HG03064 (cell line): ENCODE data around the gene SUN3.
"Not testable (repeated sequence)": the region's sequence is repeated elsewhere in the genome, so short reads cannot be mapped to it uniquely, and the experiment has no call there.

ENCODE experiments used
- ATAC-seq: cut with Tn5 transposase; IDR thresholded peaks from one replicate; pipeline ENCODE4 v1.9.1; 2021; ENCODE audit warnings: low read depth; ENCODE audit not compliant: unreplicated experiment

Gene SUN3

DNA sequence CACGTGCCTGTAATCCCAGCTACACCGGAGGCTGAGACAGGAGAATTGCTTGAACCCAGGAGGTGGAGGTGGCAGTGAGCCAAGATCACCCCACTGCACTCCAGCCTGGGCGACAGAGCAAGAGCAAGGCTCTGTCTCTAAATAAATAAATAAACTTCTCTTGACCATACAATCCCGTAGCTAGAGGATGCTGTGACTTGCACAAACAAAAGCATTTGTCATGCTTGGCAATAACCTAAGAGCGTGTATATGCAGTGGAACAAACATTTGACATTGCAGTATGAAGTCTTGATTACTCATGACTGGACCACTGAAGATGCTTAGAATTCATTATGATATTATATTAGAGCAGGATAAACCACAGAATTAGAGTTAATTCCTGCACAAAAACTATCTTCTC, 5.0 kb upstream of the SUN3 start:
- no peak for ATAC-seq

DNA sequence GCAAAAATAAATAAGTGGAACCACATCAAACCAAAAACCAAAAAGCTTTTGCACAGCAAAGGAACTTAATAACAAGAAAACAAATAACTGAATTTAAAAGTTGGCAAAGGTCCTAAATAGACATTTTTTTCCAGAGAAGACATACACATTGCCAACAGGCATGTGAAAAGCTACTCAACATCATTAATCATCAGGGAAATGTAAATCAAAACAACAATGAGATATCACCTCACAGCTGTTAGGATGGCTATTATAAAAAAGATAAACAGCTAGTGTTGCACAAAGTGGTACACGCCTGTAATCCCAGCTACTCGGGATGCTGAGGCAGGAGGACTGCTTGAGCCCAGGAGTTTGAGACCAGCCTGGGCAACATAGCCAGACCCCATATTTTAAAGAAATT, 2.2 kb upstream of the SUN3 start:
- ATAC-seq = no peak

DNA sequence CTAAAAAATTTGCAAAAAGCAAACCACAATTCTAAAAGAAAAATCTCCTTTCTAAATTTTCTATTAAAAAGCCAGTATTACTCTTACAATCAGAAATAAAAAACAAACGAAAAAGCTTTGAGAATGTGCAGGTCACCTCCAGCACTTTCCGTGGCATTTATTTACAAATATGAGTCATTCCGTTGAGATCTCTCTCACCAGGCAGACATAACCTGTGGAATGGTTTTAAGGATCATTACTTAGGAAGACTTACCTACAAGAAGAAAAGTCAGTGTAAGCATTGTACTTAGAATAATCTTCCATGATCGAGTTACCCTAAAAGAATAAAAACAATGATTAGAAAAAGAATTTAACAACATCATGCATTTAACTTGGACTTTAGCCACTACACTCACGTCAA, 3.3 kb downstream of the SUN3 start:
- no peak for ATAC-seq

DNA sequence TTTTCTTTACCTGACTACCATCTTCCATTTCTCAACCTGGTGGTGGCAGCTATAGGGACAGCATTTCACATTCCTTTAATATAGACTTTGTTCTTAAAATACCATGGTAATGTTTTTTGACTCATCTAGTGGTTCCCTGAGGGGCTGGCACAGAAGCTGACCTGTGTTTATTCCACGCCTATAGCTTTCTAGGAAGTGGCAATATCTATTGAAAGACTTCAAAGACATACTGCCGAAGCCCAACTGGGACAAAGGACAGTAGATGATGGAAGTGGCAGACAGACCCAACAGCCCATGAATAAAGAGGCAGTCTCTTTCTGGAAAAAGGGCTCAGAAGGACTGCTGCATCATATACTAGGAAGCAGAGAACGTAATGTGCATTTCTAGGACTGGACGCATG, 11.2 kb downstream of the SUN3 start:
- ATAC-seq = no peak

DNA sequence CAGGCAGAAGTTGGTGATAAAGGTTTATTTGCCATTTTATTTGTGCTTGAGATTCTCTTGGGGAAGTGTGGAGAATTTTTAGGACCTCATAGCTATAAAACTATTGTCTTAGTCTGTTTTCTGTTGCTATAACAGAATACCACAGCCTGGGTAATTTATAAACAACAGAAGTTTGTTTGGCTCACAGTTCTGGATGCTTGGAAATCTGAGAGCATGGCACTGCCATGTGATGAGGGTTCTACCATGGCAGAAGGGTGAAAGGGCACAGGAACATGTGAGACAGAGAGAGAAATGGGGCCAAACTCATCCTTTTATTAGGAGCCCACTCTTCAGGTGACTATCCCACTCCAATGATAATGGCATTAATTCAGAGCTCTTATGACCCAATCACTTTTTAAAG, 12.3 kb downstream of the SUN3 start:
- ATAC-seq = no peak

DNA sequence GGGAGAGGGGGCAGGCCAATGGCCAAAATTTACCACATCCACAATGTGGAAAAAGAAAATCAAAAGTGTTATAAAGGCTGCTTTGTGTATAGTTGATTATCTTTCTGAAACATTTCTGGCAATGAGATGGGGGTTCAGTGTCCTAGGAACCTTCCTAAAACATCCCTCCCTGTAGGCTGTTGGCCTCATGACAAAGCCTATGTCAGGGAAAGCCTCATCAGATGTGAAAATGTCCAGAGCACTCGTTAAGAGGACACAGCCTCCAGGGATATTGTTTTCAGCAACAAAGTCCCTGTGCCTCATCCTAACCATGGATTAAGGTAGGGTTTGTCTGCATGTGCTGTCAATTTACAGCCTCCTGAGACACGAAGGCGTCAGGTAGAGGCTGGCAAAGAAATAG, 17.0 kb downstream of the SUN3 start:
- ATAC-seq = no peak

DNA sequence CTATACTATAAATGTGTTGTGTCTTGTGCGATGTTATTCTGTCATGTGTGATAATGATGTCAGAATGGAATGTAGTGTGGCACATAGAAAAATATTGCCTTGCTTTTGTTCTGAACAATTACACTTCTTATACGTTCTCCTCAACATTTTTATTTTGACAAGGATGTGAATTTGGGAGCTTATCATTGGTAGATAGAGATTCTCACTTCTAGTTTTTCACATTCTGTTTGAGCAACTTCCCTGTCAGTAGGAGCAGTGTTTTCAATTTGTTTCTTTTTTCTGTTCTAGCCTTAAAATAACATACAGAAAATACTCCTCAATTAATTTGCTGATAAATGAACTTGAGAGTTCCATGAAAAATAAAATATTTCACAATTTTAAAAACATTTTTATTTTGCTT, 17.6 kb downstream of the SUN3 start:
- no peak for ATAC-seq

DNA sequence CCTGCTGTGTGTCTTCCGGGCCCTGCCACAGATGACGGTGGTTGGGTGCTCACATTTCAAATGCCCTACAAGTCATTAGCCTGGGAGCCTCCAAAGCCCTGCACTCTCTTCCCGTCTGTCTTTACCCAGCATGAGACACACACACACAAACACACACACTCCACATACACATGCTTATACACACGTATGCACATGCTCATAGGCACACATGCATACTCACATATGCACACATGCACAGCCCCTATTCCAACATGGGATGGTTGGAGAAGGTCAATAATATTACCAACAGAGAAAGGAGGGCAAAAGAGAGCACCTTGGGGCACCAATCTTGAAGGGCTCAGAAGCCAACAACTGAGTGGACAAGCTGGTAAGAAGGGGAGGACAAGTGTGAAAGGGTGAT, 19.0 kb downstream of the SUN3 start:
- no peak for ATAC-seq

DNA sequence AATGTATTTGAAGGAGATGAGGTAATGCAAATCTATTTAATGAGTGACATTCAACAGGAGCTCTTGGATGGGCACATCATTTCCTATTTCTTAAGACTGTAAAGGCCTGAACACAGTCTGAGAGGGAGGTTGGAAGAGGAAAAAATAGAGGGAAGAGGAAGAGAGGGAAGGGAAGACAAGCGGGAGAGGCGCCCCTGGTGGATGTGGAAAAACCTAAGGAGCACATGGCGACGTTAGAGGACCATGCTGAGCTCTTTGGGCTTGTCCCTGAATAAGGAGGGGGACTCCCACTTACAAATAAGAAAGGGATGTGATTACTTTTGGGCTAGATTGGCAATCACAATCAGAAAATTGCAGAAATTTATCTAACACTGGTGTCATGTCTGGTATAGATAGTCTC, 19.6 kb downstream of the SUN3 start:
- no peak for ATAC-seq

DNA sequence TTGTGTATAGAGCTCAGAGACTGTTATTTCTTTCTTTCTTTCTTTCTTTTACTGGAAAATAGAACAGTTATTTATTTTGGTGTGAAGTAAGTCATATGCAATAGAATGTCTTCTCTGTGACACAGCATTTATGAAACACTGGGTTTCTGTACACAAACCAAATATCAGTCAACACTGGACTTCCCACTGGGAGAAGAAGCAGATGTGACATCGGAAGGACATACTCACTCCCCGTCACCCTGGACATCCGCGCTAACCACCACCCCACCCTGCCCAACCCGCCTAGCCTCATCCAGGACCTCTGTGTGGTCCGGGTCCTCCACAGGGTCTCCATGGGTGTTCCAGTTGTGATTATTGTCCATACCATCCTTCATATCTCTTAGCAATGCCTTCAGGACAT, 22.0 kb downstream of the SUN3 start:
- ATAC-seq = no peak

DNA sequence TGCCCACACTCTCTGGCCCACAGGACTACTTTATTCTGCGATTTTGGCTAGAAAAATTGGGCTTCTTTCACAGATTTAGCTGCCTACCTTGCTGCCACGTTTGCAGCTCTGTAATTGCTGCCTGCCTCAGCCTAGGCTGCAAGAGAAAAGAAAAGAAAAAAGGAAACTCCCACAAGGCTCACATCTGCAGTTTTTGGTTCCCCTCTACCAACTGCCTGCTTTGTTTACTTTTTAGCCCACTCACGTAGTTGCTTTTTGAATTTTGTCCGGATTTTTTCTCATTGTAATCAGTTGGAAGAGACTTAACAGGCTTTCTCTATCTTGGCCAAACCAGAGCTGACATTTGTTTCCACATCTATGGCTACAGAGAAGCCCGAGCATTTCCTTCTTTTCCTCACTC, 24.3 kb downstream of the SUN3 start:
- no peak for ATAC-seq

DNA sequence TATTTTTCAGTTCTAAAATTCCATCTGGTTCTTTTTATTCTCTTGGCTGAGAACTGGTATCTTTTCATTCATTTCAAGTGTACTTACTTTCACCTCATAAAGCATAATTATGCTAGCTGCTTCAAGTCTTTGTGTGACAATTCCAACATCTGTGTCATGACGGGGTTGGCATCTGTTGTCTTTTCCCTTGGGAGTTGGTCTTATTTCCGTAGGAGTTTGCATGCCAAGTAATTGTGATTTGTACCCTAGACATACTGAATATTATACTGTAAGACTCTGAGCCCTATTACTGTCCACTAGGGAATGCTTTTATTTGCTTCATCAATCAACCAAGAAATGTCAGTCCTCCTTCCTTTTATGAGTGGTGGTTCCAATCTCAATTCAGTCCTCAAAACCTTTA, 24.9 kb downstream of the SUN3 start:
- ATAC-seq = no peak

DNA sequence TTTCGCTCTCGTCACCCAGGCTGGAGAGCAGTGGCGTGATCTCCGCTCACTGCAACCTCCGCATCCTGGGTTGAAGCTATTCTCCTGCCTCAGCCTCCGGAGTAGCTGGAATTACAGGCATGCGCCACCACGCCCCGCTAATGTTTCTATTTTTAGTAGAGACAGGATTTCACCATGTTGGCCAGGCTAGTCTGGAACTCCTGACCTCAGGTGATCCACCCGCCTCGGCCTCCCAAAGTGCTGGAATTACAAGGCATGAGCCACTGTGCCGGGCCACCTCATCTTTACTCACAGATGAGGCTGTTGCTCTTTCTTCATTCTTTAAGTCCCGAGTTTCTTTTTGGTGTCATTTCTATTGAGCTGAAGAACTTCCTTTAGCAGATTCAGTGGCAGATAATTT, 28.7 kb downstream of the SUN3 start:
- not testable (repeated sequence) for ATAC-seq

DNA sequence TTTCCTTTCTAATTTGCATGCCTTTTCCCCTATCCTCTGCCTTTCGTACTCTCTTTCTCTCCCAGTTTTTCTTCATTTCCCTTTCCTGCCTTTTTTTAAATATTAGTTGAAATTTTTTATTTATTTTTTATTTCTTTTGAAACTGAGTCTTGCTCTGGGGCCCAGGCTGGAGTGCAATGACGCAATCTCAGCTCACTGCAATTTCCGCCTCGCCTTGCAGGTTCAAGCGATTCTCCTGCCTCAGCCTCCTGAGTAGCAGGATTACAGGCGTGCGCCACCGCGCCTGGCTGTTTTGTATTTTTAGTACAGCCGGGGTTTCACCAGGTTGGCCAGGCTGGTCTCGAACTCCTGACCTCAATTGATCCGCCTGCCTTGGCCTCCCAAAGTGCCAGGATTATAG, 29.5 kb downstream of the SUN3 start:
- ATAC-seq = no peak

DNA sequence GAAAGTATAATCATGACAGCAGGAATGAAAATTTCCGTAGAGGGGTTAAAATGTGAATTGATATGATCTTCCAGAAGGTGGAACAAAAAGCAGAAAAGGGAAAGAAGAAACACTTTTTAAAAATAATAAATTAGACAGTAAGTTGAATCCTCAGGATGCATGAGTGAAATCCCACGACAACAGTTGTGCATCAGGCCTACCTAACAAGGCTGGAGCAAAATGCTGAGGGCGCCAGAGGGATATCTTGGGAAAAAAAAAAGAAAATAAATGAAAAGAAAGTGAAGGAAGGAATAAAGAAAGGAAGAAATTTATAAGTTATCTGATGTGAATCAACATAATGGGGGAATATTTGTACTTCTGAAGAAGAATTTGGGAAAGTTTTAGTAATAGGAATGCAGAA, 36.5 kb downstream of the SUN3 start:
- no peak for ATAC-seq

DNA sequence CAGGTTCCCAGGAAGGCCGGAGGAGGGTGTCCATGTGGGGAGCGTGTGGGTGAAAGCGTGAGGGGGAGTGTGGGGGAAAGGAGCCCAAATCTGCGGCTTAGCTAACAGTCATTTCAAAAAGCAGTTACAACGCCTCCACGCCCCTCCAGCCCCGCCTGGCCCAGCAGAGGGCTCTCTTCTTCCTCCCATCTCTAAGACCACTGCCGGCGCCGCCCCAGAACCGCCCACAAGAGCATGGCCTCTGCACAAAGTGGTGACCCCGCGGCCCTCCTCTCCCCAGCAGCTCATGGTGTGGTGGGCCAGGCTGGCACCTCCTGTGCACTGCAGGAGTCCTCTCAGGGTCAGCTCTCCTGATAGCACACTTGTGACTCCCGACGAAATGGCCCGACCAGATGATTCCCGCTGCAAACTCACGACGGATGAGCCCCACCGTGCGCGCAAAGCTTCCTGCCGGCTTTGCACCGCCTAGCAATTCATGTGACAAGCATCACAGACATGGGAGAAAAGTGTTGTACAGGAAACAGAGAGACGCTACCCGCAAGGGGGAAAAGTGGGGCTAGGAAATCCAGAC, 37.1 kb downstream of the SUN3 start:
- peak; percentile 99 for ATAC-seq

DNA sequence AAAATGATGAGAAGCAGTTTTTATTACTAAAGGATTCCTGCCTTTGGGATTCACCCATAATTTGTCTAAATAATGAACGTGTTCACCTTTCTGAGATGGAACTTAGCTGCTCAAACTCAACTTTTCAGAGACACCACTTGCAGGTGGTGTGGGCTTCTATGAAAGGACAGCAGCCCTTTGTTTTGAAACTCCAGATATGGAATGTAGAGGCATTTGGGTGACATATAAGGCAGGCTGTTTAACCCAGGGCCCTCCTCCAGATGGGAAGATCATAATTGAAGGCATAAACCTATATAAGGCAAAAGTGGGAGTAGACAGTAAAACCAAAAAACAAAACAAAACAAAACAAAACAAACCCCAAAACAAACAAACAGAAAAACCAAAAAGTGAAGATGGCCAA, 37.6 kb downstream of the SUN3 start:
- no peak for ATAC-seq

DNA sequence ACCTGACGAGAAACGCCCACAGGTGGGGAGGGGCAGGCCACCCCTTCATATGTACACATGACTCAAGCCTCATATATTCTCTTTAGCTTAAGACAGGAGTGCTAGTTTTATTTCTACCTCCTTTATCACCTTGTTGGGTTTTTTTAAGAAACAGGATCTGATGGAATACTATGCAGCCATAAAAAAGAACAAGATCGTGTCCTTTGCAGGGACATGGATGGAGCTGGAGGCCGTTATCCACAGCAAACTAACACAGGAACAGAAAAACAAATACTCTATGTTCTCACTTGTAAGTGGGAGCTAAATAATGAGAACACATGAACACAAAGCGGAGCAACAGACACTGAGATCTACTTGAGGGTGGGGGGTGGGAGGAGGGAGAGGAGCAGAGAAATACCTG, 38.3 kb downstream of the SUN3 start:
- no peak for ATAC-seq

DNA sequence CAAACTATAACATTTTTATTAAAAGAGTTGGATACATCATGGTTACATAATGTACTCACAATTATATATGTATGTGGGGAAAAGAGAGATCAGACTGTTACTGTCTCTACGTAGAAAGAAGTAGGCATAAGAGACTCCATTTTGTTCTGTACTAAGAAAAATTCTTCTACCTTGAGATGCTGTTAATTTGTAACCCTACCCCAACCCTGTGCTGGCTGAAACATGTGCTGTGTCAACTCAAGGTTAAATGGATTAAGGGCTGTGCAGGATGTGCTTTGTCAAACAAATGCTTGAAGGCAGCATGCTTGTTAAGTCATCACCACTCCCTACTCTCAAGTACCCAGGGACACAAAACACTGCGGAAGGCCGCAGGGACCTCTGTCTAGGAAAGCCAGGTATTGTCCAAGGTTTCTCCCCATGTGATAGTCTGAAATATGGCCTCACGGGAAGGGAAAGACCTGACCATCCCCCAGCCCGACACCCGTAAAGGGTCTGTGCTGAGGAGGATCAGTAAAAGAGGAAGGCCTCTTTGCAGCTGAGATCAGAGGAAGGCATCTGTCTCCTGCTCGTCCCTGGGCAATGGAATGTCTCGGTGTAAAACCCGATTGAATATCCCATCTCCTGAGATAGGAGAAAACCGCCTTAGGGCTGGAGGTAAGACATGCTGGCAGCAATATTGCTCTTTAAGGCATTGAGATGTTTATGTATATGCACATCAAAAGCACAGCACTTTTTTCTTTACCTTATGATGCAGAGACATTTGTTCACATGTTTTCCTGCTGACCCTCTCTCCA, 39.1 kb downstream of the SUN3 start:
- not testable (repeated sequence) for ATAC-seq

DNA sequence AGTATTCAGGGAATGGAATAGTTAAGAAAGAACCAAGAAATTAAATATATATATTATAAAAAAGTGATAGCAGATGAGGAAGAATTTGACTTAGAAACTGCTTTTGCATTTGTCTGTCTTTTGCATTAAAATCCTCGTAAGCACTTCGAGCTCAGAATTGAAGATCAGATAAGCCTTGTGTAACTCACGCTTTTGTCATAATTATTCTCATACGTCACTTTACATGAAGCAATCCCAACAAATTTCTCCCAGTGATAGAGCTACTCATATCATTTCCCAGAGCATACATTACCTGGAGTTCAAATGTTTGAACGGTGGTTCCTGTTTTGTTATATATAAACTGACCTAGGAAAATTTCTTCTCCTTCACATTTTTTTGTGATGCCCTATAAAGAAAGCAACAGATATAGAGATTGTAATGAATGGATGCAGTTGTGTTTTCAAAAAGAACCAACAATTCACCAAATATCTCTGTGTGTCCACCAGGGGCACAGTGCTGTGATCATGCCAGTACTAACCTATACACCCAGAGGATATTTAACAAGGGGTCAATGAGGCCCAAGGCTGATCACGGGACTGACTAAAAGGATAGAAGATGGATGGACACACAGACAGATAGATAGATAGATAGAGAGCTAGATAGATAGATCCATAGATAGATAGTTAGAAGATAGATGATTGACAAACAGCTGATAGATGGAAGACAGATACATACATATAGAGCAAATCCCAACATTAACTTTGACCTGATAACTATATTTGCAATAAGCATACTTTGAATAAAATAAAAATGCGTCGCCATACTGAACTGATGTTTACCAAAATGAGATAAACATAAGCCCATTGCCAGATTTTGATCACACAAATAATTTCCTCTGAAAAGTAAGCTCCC, 40.2 kb downstream of the SUN3 start:
- ATAC-seq = no peak

DNA sequence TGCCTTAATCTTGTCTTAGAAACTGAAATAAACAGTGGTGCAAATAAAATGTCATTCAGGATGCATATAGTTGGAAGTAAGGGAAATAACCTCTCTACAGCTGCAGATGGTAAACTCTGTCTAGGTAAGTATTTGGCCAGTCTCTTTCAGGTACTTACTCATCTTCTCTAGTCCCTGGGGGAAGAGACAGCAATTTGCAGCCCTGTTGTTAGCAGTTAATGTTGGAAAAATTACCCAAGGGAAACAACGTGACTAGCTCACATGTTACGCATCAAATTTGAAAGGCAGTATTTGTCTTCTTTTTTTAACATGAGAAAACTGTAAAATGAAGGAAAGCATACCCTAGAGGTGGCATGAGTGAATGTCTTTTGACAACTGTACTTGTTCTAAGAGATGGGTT, 46.3 kb downstream of the SUN3 start:
- no peak for ATAC-seq

DNA sequence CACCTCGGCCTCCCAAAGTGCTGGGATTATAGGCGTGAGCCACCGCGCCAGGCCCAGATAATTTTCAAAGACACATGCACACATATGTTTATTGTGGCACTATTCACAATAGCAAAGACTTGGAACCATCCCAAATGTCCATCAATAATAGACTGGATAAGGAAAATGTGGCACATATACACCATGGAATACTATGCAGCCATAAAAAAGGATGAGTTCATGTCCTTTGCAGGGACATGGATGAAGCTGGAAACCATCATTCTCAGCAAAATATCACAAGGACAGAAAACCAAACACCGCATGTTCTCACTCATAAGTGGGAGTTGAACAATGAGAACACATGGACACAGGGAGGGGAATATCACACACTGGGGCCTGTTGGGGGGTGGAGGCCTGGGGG, 48.3 kb downstream of the SUN3 start:
- not testable (repeated sequence) for ATAC-seq
